ENCODE data around the gene TCEAL1.
"Not testable (repeated sequence)": the region's sequence is repeated elsewhere in the genome, so short reads cannot be mapped to it uniquely, and the experiment has no call there.

Gene TCEAL1

DNA sequence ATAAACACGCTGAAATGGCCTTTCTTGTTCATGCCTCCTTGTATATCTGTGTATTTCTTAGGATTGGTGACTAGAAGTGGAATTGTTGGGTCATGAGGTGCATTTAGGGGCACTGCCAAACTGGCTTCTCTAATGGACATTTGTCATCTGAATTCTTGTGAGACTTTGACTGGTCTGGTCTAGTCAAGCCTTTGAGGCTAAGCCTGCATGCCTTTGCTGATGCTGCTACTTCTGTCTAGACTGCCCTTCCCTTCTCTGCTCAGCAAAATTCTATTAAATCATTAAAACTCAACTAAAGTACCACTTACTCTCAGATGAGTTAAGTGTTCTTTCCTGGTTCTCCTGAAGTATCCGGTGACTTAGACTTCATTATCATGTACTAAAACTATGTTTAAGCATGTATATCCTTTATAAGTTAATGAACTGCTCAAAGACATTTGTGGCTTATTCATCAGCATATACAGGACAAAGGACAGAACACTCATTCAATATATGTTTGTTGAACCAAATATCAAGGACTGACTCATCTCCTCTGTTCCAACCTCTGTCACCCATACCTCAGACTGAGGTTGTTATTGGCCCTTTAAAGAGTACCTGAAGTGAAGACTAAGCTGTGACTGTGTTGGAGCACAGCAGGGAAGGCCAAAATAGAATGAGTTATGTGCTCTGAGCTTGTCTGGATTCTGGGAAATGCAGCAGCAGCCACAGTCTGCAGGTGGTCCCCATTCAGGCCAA is 9.0 kb downstream of the TCEAL1 start:
- no peak for DNase-seq

DNA sequence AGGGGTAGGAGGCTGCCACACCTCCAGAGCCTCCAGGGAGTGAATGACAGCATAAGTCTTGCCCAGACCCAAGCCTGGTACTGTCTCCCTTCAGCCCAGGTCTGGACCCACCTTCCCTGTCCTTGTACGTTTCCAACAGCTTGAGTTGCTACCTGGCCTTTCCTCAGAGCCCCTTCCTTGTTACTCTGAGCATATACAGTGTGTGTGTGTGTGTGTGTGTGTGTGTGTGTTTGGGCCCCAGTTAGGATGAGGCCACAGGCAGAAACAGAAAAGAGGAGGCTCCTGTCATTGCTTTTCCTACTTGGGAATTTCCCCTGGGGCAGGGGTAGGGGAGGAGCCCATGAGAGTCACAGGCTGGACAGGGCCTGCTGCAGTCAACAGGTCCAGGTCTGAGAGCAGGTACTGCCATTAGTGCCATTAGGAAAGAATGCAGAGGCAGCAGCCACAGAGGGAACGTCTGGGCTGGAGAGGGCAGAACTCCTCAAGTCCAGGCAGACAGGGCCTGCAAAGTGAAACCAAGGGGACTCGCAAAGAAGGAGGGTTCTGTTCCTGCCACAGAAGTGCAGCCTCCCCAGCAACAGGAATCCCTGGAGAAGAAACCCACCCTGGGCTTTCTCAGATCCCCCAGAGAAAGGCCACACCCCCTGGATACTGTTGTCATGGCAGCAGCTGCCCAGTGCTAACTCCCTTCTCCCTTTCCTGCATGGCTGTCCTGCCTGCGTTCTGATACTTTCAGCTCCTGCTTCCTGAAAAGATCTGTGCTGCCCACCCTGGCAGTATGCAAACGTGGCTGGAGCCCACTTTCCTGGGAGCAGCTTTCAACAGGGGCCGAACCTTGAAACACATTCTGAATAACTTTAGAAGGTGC is 9.9 kb downstream of the TCEAL1 start:
- not testable (repeated sequence) for DNase-seq

DNA sequence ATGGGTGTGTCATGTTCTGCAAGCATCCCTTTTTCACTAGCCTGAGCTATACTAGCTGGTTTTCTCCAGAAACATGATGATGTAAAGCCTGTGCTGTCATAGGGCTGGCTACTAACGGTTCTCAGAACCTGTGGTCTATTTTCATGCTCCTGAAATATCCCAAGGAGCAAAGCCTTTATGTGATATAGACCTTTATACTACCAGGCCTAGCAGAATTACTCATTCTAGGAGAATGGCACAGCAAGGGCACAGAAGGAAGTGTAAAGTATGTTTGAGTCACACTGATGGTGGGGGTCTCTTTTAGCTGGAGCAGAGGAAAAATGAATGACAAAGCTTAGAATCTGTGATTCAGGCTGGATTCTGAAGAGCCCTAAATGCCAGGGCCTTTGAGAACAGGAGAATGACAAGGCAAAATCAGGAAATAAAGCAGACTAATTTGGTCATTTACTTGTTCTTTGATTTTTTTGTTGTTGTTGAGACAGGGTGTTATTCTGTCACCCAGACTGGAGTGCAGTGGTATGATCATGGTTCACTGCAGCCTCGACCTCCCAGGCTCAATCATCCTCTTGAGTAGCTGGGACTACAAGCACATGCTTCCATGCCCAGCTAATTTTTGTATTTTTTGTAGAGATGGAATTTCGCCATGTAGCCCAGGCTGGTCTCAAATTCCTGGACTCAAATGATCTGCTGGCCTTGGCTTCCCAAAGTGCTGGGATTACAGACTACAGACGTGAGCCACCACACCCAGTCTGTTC is 11.8 kb downstream of the TCEAL1 start:
- no peak for DNase-seq

DNA sequence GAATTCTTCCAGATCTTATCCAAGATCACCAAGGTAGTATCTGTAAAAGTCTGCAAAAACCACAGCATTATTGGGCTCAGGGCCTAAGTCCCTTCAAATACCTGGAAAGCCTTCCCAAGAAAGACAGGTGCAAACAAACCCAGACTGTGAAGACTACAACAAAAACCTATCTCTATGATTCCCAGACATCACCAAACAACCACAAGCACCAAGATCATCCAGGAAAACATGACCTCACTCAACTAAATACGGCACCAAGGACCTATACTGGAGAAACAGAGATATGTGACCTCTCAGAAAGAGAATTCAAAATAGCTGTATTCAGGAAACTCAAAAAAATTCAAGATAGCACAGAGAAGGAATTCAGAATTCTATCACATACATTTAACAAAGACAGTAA is 15.3 kb downstream of the TCEAL1 start:
- no peak for DNase-seq

DNA sequence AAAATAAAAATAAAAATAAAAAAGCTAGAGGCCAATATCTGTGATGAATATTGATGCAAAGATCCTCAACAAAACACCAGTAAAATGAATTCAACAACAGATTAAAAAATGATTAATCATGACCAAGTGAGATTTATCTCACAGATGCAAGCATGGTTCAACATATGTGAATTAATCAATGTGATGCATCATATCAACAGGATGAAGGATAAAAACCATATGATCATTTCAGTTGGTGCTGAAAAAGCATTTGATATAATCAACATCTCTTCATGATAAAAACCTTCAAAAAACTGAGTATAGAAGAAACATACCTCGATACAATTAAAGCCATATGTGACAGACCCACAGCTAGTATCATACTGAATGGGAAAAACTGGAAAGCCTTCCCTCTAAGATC is 18.9 kb downstream of the TCEAL1 start:
- DNase-seq, result no peak

DNA sequence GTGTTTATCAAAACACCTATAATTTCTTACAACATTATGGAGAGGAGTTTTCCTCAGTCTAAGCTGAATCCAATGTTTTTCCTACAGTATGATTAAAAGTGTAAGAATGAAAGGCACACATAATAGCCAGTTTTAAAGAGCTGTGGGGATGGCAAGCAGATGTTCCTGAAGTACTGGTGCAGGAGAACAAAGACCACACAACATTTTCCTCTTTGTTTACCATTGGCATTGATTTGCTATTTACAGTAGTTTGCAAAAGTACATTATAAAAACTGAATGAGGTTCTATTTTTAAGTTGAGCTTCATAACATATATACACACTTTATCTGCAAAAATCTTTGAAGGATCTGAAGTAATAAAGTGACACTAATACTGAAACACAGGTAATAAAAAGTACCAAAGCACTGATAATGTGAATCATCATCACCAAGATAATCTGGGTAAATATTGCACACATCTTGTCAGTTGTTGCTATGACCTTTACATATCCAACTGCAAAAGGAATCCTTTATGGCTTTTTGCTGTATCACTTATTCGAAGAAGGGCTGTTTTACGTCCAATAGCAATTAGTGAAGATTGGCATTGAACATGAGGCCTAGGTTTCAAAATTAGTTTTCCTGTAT is 22.5 kb downstream of the TCEAL1 start:
- DNase-seq, result no peak

DNA sequence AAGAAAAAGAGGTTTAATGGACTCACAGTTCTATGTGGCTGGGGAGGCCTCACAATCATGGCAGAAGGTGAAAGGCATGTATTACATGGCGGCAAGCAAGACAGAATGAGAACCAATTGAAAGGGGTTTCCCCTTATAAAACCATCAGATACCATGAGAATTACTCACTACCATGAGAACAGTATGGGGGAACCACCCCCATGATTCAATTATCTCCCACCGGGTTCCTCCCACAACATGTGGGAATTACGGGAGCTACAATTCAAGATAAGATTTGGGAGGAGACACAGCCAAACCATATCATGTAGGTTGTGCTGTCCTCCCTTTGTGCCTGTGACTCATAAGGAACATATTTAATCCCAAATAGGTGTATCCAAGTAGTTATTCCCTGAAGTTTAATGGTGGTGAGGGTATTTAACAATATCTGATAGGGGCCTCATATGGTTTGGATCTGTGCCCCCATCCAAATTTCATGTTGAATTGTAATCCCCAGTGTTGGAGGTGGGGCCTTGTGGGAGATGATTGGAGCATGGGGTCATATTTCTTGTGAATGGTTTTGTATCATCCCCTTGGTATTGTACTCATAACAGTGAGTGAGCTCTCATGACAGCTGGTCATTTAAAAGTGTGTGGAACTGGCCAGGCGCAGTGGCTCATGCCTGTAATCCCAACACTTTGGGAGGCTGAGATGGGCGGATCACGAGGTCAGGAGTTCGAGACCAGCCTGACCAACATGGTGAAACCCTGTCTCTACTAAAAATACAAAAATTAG is 26.6 kb downstream of the TCEAL1 start:
- DNase-seq, result not testable (repeated sequence)

DNA sequence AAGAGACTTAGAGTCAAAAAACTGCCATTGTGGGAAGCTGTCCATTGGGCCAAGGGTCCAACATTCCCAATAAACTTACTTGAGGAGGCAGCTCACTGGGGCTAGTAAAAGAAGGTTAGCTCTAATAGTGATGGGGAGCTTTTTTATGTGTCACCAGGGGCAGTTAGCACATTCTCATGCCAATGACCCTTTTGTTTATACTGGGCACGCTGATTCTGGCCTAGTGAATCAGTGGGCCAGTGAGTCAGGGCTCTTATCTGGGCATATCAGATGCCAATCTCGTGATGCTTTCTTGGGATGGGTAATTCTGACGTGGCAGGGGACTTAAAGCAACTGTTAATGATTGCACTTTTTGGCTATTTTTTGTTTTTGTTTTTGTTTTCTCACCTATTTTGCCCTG is 27.8 kb downstream of the TCEAL1 start:
- no peak for DNase-seq

DNA sequence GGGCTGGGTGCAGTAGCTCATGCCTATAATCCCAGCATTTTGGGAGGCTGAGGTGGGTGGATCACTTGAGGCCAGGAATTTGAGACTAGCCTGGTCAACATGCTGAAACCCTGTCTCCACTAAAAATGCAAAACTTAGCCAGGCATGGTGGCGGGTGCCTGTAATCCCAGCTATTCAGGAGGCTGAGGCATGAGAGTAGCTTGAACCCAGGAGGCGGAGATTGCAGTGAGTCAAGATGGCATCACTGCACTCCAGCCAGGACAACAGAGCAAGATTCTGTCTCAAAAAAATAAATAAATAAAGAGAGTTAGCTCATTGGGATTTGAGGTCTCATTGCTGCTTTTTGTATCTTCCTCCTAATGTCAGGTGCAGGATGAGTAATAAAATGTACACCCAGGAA is 28.3 kb downstream of the TCEAL1 start:
- DNase-seq, result not testable (repeated sequence)

DNA sequence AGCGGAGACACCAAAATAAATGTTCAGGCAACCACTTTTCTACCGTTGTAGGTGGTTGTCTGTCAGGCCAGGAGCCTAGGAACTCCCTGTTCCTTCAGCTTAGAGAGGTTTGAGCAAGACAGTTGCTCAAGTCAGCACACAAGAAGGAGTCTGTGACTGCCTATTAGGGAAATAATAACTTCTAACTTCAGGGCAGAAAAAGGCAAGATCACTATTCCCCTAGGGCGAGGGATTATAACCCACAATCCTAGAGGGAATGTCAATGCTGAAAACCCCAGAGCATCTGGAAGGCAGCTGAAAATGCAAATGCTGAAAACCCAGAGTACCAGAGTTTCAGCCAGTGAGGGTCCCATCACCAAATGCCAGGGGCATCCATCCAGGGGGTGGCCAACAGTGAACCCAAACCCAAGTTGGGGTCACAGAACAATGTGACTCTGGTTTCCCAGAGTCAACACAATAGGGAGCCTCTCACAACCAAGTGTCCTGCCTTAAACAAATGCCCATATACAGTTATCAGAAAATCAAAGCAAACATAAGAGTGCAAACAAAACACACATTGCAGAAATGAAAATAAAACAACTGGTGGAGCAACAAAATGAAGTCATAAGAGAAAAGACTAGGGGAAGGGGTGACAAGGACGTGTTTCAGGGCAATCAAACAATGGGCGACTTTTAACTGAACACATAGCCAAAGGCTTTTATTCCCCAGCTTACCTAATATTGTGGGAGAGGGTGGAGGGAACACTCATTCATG is 30.1 kb downstream of the TCEAL1 start:
- no peak for DNase-seq

DNA sequence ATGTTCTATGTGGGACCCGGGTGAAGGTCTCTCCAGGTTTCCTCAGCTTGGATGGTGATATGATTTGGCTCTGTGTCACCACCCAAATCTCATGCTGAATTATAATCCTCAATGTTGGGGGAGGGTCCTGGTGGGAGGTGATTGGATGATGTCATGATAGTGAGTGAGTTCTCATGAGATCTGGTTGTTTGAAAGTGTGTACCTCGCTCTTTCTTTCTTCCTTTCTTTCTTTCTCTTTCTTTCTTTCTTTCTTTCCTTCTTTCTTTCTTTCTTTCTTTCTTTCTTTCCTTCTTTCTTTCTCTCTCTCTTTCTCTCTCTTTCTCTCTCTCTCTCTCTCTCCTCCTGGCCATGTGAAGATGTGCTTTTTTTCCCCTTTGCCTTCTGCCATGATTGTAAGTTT is 30.7 kb downstream of the TCEAL1 start:
- DNase-seq, result not testable (repeated sequence)

DNA sequence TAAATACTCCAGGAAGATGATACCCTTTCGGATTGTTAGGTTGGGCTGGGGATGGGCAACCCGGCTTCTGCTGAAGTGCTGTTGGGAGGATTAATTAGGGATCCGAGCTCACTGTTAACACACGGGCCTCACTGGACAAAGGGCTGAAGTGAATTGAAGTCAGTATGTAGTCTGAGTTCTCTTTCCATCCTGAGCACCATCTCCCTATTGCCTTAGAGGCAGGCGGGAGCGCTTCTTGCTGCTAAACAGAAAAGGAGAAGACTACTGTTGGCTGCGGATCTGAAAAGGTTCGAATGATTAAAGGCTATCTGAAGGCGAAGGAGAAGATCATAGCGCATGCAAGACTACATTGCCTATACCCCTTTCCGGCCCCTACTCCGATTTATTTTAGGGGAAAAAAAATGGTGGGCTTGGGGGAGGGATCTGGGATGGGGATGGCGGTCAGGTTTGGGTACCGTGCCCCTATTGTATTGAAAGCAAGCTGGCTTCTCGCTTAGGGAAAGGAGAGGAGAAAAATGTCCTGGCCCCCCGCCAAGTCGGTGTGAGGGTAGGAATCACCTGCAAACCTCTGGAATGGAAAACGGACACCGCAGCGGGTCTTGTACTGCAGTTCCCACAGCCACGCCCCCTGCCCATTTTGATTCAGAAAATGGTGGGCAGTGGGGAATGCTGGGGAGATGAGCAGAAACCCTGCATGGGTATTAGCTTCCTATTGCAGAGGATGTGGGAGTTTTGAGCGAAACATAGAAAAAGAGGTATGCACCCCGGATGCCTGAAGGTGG is 35.4 kb downstream of the TCEAL1 start:
- no peak for DNase-seq

DNA sequence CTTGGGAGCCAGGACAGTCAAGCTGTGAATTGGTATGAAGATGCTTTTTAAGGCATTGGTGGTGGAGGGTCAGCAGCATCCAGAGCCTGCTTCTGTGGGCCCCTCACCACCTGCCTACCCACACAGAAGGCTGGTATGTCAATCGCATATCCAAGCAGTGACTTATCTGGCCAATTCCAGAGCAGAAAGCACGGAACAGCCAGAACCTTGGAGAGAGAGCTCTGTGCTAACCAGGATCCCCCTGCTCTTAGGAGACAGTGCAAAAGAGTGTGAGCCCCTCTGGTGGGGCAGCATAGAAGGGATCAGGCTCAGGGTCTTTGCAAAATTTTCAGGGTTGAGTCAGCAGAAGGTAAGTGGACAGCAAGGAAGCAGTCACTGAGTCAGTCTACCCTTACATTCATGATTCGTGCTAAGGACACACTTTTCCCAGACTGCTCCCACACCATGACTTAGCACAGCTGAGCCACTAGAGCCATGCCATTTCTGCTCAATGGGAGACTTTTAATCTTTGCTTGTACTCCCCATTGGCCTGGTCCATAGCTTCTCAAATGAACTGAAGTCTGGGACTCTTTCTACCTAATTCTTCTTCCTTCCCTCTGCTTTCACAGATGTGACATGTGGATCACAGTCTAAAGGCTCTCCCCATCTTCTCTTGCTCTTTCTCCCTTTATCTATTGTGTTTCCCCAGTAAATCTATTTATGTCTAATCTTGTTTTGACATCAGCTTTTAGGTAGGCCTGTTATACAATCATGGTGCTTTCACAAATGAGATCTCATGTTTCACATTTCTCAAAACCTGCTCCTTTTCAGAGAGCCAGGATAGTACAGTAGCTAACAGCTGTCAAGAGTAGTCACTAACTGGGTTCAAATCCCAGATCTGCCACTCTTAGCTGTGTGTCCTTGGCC is 37.7 kb downstream of the TCEAL1 start:
- DNase-seq, result no peak

DNA sequence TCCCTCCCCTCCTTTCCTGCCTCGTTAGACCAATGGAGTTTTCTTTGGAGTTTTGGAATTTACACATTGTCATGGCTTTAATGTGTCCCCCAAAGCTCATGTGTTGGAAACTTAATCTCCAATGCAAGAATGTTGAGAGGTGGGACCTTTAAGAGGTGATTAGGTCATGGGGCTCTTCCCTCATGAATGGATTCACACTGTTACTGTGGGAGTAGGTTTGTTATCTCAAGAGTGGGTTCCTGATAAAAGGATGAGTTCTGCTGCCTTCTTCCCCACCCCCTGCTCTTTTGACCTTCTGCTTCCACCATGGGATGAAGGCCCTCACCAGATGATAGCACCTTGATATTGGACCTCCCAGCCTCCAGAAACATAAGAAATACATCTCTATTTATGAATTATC is 41.0 kb downstream of the TCEAL1 start:
- DNase-seq, result no peak

DNA sequence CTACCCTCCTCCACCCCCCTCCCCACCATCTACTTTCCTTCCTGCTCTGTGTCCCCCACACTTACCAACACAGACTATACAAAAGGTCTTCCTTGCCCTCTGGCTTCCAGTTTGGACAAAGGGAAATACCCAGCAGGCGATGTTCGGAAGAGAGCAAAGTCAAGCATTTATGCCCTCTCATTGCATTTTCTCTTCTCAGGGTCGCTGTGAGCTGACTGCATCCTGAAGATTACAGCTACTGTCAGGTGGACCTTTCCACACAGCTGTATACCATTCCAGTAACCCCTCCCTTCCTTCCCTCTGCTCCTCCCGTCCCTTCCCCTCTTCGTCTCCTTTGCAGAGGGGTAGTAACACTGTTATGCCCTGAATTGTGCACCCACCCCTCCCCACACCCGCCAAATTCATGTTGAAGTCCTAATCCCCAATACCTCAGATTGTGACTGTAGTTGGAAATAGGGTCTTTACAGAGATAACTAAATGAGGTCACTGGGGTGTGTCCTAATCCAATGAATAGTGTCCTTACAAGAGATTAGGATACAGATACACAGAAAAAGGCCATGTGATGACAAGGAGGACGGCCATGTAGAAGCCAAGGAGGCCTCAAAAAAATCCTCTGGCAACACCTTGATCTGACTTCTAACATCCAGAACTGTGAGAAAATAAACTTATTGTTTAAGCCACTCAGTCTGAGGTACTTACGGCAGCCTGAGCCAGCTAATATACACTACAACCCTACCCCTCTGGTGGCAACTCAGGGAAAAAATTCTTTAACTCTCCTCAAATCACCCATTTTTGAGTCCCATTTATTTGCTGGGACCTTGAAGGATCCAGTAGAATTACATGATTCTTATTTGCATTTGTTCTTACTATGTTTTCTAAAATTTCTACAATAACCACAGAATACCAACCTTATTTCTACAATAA is 46.0 kb downstream of the TCEAL1 start:
- DNase-seq, result no peak

DNA sequence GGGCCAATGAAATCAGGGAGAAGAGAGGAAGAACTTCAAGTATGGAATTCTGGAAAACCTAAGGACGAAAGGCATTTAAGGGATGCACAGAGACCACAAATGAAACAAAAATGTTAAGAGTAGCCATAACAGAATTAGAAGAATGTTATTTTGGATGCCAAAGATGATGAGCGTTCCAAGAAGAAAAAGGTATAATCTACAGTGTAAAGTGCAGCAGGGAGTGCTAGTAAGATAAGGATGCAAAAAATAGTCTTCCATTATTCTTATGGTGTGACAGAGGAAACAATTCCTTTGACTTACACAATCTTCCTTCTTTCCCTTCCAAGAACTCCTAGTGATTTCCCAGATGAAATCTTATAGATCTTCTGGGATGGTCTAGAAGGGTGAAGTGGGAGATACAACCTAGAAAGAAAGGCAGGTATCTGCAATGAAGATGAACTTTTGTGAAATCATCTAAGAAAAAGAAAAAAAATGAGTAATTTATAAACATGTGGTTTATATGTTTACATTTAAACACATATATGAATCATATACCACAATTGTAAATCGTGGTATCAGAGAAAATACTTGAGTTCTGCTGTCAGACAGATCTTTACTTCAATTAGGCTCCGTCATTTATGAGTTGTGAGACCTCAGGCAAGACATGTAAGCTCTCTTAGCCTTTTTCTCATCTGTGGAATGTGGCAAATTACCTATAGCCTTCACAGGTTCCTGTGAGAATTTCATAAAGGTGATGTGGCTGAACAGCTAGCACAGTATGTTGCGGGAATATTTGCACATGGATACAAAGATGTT is 49.6 kb downstream of the TCEAL1 start:
- no peak for DNase-seq
